GM12864 (cell line): Measurements from ENCODE around the gene RBFOX1.

Source experiments
- DNase-seq: peaks from one replicate; pipeline ENCODE4 v3.0.0-alpha.2; 2011; ENCODE audit warnings: low read depth
- H3K4me3 ChIP-seq: 2 replicates; pipeline ENCODE4 v1.5.1; 2011; ENCODE audit warnings: mild to moderate bottlenecking, low read depth, low read length, control low read depth
- CTCF ChIP-seq: IDR thresholded peaks from 2 replicates; pipeline ENCODE4 v1.5.1; 2011; ENCODE audit warnings: low read depth, mild to moderate bottlenecking, moderate library complexity, low read length, control low read depth, inconsistent platforms; ENCODE audit errors: missing control alignments

The RBFOX1 gene

GRCh38 chr16:7405166-7405565 lies 72.5 kb downstream of the RBFOX1 start:
- H3K4me3 ChIP-seq, result no peak overlapping the region
- no peak for DNase-seq

GRCh38 chr16:7408700-7409365 lies 76.2 kb downstream of the RBFOX1 start:
- no peak overlapping the region for H3K4me3 ChIP-seq
- no peak for TF ChIP-seq CTCF
- DNase-seq, result no peak

More at GRCh38 chr16:7405166-7405565, 72.5 kb downstream of the RBFOX1 start:
- TF ChIP-seq CTCF, result no peak

GRCh38 chr16:7419441-7419840 lies 86.8 kb downstream of the RBFOX1 start:
- DNase-seq, result no peak
- no peak for TF ChIP-seq CTCF
- H3K4me3 ChIP-seq, result no peak overlapping the region

- DNase-seq, result no peak
- no peak for TF ChIP-seq CTCF
- no peak overlapping the region for H3K4me3 ChIP-seq
Observed at GRCh38 chr16:7420079-7420478, 87.4 kb downstream of the RBFOX1 start.

GRCh38 chr16:7420843-7421242 lies 88.2 kb downstream of the RBFOX1 start:
- DNase-seq, result no peak
- no peak overlapping the region for H3K4me3 ChIP-seq
- TF ChIP-seq CTCF, result no peak

- no peak for DNase-seq
- no peak for TF ChIP-seq CTCF
Observed at GRCh38 chr16:7421578-7421977, 88.9 kb downstream of the RBFOX1 start.

GRCh38 chr16:7422036-7422888 lies 89.6 kb downstream of the RBFOX1 start:
- DNase-seq, result no peak
- no peak overlapping the region for H3K4me3 ChIP-seq
- no peak for TF ChIP-seq CTCF

More at GRCh38 chr16:7421578-7421977, 88.9 kb downstream of the RBFOX1 start:
- H3K4me3 ChIP-seq, result no peak overlapping the region
